Activated naive CD4-positive, alpha-beta T cell treated with anti-CD3 and anti-CD28 coated beads, Interleukin-2, amount 50 U/mL, for 16 hours (primary cell): Measurements from ENCODE around the gene LBHD2.

ENCODE experiments used
- DNase-seq: peaks from one replicate; pipeline ENCODE4 v3.0.0-alpha.2; 2020

Gene LBHD2

DNA sequence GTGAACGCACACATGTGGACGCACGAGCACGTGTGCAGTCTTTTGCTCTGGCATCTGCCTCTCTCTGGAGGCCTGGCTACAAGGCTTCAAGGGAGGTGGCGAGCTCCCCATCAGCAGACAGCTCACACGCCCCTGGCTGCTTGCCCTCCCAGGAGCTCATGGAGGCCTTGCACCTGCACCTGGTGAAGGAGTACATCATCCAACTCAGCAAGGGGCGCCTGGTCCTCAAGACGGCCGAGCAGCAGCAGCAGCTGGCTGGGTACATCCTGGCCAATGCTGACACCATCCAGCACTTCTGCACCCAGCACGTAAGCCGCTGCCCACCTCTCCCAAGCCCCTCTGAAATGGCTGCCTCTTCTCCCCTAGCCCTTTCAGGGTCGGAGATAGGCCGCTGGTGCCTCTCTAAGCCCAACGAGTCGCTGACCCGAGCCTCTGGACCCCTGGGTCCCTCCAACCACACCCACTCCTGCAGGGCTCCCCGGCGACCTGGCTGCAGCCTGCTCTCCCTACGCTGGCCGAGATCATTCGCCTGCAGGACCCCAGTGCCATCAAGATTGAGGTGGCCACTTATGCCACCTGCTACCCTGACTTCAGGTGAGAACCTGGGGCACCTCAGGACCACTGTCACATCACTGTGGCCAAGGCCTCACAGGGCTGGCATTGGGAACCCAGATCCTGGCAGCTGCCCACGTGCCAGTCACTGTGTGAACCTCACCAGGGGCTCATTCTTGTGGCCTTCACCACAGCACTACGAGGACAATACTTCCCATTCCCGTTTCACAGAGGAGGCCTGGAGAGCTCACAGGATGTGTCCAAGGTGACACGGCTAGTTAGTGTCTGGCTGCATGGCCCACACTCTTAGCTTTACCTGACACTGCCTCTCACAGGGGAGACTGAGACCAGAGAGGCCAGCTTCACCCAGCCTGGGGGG, 49.5 kb downstream of the LBHD2 start:
- DNase-seq: no peak

GRCh38 chr14:103134405-103134804, 50.4 kb downstream of the LBHD2 start:
- DNase-seq: no peak

DNA sequence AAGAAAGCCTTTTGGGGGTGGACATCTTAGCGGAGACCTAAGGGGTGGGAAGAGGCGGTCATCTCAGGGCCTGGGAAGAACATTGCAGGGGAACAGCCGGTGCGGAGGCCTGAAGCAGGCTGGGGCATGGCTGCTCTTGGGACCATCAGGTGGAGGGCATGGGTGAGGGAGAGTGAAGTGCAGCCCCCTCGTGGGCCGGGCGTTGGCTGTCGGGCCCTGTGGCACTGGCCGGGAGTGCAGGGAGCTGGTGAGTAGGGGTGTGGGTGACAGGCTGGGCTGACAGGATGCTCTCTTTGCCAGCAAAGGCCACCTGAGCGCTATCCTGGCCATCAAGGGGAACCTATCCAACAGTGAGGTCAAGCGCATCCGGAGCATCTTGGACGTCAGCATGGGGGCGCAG, 50.9 kb downstream of the LBHD2 start:
- no peak for DNase-seq

DNA sequence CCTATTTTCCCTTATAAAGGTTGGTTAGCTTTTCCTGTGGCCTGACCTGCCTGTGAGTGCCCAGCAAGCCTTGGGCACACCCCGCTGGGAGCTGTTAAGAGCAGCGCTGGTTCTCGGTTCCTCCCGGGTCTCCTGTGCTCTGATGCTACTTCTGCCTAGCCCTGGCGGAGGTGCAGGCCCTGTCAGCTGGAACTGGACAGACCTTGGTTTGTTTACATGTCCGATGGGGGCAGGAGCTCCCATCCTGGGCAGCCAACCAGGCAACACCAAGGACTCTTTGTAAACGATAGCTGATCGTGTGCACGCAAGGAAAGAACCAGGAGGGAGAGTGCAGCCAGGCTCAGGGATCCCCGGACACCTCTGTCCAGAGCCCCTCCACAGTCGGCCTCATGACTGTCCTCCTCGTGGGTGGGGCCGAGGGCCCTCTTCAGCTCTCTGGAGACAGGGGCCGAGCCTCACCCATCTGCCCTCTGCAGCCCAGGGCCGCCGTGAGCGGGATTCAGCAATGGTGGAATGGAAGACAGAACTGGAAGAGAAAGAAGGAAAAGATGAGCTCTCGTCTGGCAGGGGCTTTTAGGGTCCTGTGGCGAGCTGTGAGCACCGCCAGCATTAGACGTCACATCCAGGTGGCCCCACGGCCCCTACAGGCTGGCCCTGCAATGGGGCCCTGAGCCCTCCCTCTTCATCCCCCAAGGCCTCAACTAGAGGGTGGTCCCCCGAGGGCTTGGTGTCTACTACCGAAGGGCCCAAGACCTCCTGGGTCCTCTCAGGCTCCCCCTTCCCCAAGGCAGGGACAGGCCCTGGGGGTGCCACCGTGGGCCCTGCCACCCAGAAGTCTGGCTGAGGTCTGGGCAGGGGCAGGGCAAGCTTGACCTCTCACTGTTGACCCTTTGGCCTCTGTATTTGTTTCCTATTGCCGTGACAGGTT, 51.6 kb downstream of the LBHD2 start:
- DNase-seq: no peak

DNA sequence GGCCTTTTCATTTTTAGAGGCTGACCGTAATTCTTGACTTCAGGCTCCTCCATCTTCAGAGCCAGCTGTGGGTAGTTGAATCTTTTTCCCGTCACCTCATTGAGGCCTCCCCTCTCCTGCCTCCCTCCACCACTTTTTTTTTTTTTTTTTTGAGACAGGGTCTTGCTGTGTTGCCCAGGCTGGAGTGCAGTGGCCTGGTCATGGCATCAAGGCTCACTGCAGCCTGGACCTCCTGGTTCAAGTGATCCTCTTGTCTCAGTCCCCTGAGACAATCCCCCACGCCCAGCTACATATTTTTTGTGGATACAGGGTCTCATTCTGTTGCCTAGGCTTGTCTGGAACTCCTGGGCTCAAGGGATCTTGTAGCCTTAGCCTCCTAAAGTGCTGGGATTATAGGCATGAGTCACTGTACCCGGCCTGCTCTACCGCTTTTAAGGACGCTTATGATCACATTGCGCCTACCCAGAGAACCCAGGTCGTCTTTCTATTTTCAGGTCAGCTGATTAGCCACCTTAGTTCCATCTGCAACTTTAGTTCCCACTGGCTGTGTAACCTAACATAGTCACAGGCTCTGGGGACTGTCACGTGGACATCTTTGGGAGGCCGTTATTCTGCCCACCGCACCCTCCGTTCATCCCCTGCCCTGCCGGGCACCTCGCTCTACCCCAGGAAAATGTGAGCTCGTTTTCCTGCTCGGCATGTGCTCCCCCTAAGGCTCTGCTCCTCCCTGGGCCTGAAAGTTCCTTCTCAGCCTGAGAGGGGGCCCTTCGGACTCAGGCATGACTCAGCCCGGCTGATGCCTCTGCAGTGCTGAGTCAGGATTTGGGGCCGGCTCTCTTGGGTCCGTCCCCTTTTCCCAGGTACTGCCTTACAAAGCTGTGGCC, 52.6 kb downstream of the LBHD2 start:
- DNase-seq: no peak

GRCh38 chr14:103137689-103138300, 53.8 kb downstream of the LBHD2 start:
- DNase-seq: no peak

- no peak for DNase-seq
Measured at GRCh38 chr14:103138301-103139131, 54.5 kb downstream of the LBHD2 start.

DNA sequence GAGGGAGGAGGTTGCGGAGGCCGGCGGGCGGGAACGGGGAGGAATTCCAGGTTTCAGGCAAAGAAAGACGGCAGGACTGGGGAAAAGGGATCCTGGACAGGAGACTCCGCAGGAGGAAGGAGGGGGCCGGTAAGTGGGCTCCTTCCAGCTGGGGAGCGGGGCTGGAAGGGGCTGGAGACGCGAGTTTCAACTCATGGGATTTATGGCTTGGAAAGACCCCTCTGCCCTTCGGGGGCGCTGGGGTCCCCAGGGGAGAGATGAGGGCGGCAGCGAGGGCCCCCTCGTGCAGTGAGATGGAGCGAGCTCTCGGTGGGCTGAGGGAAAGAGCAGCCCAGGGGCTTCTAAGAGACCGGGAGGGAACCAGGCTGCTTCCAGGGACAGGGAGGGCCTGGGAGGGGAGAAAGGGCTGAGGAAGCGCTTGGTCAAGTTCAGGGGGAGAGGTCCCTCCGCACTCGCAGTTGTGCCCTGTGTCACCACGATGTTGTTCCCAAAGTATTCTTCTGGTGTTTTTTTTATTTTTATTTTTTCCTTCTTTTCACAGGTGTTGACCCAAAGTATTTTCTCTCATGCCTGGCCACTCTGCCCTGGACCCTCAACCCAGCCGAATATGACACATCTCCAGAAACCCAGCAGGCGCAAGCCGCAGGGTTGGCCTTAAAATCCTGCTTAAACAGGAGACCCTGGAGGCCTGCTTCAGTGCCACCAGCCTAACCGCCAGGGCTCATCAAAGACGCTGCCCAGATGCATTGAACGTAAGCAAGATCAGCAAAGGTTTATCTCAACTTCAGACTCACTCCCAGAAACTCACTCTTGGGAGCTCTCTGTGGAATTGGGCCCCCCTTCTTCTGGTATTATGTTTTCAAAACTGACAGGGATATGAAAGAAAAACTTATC, 55.4 kb downstream of the LBHD2 start:
- DNase-seq: no peak
